ENCODE results near the gene COG6. TPM values are rescaled to one million over a fixed set of nuclear protein-coding genes. Genes with fewer than 3 reads are reported as not detected.

COG6 gene
- total and polyA plus RNA-seq, 11 donors, result 6.3 to 52.7 (median 26.8) TPM

DNA sequence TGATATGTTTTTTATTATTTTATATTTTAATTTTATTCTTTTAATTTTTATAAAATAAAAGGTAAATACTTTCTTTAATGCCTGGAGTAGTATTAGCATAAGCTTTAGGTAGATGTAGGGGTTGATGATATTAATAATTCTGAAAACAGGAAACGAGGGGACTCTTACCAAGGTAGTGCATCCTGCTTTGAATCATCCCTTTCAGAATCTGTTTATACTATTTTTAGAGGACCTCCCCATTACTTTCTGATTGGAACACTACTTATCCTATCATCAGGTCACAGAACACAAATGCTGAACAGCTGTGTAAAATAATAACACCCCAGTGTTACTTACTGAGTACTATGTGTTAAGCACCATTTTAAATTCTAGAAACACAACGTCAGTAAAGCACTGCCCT lies 27.3 kb downstream of the COG6 start:
- no peak for ATAC-seq

DNA sequence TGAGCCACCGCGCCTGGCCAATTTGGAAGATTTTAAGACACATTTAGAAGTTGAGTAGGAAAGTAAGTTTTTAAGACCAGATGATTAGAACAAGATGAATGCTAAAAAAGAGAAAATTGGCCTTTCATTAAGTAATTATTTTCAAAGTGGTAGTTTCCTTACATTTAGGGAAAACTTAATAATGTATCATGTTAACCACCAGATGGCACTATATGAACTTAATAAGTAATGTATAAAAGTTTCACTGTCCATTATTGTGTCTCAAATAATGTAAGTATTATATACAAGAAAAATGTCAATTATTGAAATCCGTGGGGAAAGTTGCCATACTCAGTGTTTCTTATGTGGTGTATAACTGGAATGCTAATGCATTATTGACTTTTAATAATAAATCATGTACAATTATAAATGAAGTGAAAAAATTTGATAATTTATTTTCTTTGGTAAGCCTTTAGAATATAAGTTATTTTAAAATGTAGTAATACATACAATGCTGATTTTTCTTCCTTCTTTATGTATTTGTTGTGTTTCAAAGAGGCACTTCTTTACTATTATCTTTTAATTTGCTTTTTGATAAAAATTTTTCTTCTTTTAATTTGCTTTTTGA lies 29.2 kb downstream of the COG6 start:
- WGBS, 4 donors, result 68 to 75% (median 71%) methylated on average over 3 of the region's 3 CpGs
- intact Hi-C loops (cut with DNase I), result loop anchor here (2.0 to 10.0 kb wide), 9 partner anchors 260 to 1093 kb away; partner anchors contain the start of gene MRPS31 (in 2 of the 10)
- peaks cover 0 to 66% (median 40%) of the 10 kb centered on the region in 9 donors for H3K36me3 ChIP-seq

More for the DNA sequence above, 27.3 kb downstream of the COG6 start:
- no peak for DNase-seq
- peaks cover 0 to 5% (median 0%) of the 10 kb centered on the region in 12 donors for H3K9me3 ChIP-seq
- H3K36me3 ChIP-seq, result peaks cover 0 to 66% (median 51%) of the 10 kb centered on the region in 9 donors
- H3K27me3 ChIP-seq, result no peaks in the 10 kb centered on the region
- no peaks in the 10 kb centered on the region for H3K4me1 ChIP-seq
- H3K27ac ChIP-seq, result no peak overlapping the region
- 65 to 70% (median 67%) methylated on average over 2 of the region's 2 CpGs for WGBS, 4 donors
- TF ChIP-seq POLR2A (IDR thresholded peaks at IDR 0.05), result no peak
- TF ChIP-seq, protein P1, sequence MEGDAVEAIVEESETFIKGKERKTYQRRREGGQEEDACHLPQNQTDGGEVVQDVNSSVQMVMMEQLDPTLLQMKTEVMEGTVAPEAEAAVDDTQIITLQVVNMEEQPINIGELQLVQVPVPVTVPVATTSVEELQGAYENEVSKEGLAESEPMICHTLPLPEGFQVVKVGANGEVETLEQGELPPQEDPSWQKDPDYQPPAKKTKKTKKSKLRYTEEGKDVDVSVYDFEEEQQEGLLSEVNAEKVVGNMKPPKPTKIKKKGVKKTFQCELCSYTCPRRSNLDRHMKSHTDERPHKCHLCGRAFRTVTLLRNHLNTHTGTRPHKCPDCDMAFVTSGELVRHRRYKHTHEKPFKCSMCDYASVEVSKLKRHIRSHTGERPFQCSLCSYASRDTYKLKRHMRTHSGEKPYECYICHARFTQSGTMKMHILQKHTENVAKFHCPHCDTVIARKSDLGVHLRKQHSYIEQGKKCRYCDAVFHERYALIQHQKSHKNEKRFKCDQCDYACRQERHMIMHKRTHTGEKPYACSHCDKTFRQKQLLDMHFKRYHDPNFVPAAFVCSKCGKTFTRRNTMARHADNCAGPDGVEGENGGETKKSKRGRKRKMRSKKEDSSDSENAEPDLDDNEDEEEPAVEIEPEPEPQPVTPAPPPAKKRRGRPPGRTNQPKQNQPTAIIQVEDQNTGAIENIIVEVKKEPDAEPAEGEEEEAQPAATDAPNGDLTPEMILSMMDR (IDR thresholded peaks at IDR 0.05), result no peak
- no peak overlapping the region for H3K4me3 ChIP-seq
- intact Hi-C loops (cut with DNase I), result loop anchor here in 6 of 10 donors (5.0 to 10.0 kb wide), 6 partner anchors 262 to 1095 kb away; partner anchors contain the start of gene MRPS31 (in 1 of the 6)

DNA sequence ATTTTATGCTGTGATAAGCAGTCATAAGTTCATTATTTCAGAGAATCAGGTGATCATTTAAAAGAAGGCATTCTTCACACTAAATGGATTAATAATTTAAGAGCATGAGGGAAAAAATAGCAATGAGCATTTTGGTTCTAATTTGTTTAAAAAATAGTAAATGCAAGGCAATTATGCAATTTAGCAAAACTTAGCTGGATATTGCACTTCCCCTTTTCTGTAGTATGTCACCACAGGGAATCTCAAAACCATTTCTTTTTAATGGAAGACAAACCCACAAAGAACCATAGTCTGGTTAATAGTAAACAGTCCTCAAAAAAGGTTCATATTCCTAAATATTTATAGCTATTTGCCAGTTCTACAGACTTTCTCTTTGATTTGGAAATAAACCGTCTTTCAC lies 30.2 kb downstream of the COG6 start:
- intact Hi-C loops (cut with DNase I), result loop anchor here in 8 of 10 donors (2.0 to 10.0 kb wide), 9 partner anchors 259 to 1092 kb away; partner anchors contain the start of gene MRPS31 (in 2 of the 8)
- no peak for TF ChIP-seq POLR2A (IDR thresholded peaks at IDR 0.05)
- TF ChIP-seq, protein P1 (IDR thresholded peaks at IDR 0.05), result no peak
- 93 to 98% (median 95%) methylated on average over 1 of the region's 1 CpG for WGBS, 4 donors
- peaks cover 0 to under 1% (median 0%) of the 10 kb centered on the region in 12 donors for H3K9me3 ChIP-seq
- ATAC-seq (no peak), DNase-seq (no peak)
- peaks cover 0 to 4% (median 0%) of the 10 kb centered on the region in 12 donors for H3K4me1 ChIP-seq
- no peak overlapping the region for H3K27ac ChIP-seq
- H3K27me3 ChIP-seq, result no peaks in the 10 kb centered on the region
- peaks cover 0 to 64% (median 30%) of the 10 kb centered on the region in 9 donors for H3K36me3 ChIP-seq
- no peak overlapping the region for H3K4me3 ChIP-seq

More for the DNA sequence above, 29.2 kb downstream of the COG6 start:
- ATAC-seq, result no peak
- H3K4me1 ChIP-seq, result peaks cover 0 to 4% (median 0%) of the 10 kb centered on the region in 12 donors
- H3K9me3 ChIP-seq, result peaks cover 0 to 5% (median 0%) of the 10 kb centered on the region in 12 donors
- no peak overlapping the region for H3K27ac ChIP-seq
- DNase-seq, result no peak
- H3K4me3 ChIP-seq, result no peak overlapping the region
- no peaks in the 10 kb centered on the region for H3K27me3 ChIP-seq
- TF ChIP-seq, protein P1 (IDR thresholded peaks at IDR 0.05), result peak; percentile 36 to 60 (median 52)
- no peak for TF ChIP-seq POLR2A (IDR thresholded peaks at IDR 0.05)

DNA sequence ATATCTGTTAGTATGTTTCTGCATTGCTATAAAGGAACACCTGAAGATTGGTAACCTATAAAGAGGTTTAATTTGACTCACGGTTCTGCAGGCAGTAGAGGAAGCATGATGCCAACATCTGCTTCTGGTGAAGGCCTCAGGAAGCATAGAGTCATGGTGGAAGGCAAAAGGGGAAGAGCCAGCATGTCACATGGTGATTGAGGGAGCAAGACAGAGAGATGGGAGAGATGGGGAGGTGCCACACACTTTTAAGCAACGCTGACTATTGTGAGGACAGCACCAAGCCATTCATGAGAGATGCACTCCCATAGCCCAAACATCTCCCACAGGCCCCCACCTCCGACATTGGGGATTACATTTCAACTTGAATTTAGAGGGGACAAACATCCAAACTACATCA lies 32.8 kb downstream of the COG6 start:
- DNase-seq (no peak), ATAC-seq (peak in 1 of 4 donors; percentile 27)
- no peak overlapping the region for H3K4me3 ChIP-seq
- H3K36me3 ChIP-seq, result peaks cover 0 to 44% (median 7%) of the 10 kb centered on the region in 9 donors
- 80 to 84% (median 81%) methylated on average over 3 of the region's 3 CpGs for WGBS, 4 donors
- H3K27me3 ChIP-seq, result no peaks in the 10 kb centered on the region
- intact Hi-C loops (cut with DNase I), result loop anchor here in 8 of 10 donors (2.0 to 10.0 kb wide), 8 partner anchors 257 to 1089 kb away; partner anchors contain the start of gene MRPS31 (in 2 of the 8)
- H3K27ac ChIP-seq, result no peak overlapping the region
- no peaks in the 10 kb centered on the region for H3K9me3 ChIP-seq
- no peak for TF ChIP-seq POLR2A (IDR thresholded peaks at IDR 0.05)
- TF ChIP-seq, protein P1 (IDR thresholded peaks at IDR 0.05), result no peak
- H3K4me1 ChIP-seq, result peaks cover 0 to 4% (median 0%) of the 10 kb centered on the region in 12 donors
